Muscle of arm (tissue), 12 donors: ENCODE data around the gene PLXNA3. TPM values are rescaled to one million over a fixed set of nuclear protein-coding genes. Genes with fewer than 3 reads are reported as not detected.
A peak's percentile ranks its signal among the peaks of the same experiment; 100 is the strongest.

Source experiments
- DNase-seq: peaks from one replicate; pipeline ENCODE4 v3.0.0-alpha.2; 2013
- polyA plus RNA-seq, 12 donors: library from polyadenylated mRNA; unstranded; fragments of 120-200 nt; gene quantifications; one replicate each; pipeline ENCODE4 v1.2.1, GENCODE V29; 2013; ENCODE audit not compliant: insufficient read length in 12 of 12

PLXNA3 gene
- polyA plus RNA-seq, 12 donors: 6.7 to 67.7 (median 38.3) TPM; not detected in 1

DNA sequence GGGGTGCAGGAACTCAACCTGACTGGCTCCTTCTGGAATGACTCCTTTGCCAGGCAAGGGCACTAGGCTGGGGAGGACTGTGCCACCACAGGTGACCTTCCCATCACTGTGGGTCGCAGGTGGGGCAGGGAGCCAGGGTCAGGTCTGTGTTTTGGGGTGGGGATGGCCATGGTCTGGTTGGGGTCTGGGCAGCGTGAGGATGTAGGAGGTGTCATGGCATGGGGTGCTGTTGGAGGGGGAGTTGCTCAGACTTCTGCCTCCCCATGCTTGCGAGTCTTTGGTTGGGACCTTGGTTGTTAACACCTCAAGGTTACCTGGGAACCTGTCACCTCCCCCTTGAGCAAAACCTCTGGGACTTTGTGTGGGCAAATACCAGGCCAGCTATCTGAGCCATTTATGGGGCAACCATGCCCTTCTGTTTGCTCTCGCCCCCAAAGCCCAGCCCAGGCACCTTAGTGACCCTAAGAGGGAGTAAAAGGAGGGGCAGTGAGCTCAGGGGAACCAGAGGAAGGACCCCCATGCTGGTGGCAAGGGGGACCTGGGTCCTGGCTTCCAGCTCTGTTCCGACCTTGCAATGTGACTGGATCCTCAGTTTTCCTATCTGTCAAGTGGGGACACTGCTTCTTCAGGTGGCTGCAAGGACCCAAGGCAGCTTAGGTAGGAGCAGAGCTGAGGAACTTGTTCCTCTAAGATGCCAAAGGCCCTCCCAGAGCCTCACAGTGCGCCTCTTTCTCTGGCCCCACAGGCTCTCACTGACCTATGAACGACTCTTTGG is 23.5 kb upstream of the PLXNA3 start:
- no peak for DNase-seq

DNA sequence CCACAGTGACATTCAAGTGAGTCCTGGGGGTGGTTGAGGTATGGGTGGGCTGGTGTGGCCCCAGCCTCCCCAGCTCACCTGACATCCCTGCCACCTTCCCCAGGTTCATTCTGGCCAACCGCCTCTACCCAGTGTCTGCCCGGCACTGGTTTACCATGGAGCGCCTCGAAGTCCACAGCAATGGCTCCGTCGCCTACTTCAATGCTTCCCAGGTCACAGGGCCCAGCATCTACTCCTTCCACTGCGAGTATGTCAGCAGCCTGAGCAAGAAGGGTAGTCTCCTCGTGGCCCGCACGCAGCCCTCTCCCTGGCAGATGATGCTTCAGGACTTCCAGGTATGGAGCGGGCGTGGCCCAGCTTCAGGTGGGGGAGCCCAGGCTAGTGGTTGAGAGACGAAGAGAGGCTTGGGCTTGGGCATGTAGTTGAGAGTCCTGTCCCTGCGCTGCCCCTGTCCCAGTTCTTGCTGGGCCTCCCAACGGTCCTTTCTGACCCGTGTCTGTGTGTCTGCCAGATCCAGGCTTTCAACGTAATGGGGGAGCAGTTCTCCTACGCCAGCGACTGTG is 22.8 kb upstream of the PLXNA3 start:
- DNase-seq: no peak

- no peak for DNase-seq
Observed at GRCh38 chrX:154436374-154436982, 21.6 kb upstream of the PLXNA3 start.

GRCh38 chrX:154436983-154437752 is 20.9 kb upstream of the PLXNA3 start, which contains the start of gene GDI1:
GDI1 (plus strand) TSS chrX:154437154; CDS start chrX:154437255, 101 bp downstream.
- no peak for DNase-seq

DNA sequence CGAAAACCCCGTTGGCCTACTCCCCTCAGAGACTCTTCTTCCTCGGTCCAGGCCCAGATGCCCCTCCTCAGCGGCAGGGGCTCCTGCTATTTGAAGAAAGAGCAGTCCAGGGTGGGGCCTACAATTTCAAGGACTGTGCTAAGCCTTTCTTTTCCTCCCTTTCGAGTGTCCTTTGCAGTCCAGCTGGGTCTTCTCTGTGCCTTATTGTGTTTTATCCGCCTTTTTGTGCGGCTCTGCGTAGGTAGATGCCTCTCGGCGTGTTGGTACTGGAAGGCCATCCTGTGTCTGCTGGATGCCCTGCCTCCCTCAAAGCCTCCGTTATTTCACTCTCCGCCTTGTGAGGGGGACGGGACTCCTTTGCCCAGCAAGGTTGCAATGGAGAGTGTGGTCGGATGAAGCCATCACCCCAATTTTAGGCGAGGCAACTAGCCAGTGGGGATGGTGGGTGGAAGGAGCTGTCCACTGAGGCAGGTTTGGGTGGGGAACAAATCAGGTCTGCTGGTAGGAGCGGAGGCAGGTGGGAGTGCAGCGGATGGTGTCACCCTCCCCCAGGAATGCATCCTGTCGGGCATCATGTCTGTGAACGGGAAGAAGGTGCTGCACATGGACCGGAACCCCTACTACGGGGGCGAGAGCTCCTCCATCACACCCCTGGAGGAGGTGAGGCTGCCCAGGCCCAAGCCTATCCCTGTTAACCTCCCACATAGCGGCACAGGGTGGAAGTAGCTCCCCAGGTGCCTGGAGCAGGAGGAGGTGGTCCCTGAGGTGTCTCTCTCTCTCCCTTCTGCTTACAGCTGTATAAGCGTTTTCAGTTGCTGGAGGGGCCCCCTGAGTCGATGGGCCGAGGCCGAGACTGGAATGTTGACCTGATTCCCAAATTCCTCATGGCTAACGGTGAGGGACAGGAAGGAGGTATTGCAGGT is 19.8 kb upstream of the PLXNA3 start:
- DNase-seq: no peak

GRCh38 chrX:154439841-154440240 is 18.2 kb upstream of the PLXNA3 start:
- DNase-seq: no peak

- no peak for DNase-seq
Observed at GRCh38 chrX:154440623-154441357, 17.3 kb upstream of the PLXNA3 start.

DNA sequence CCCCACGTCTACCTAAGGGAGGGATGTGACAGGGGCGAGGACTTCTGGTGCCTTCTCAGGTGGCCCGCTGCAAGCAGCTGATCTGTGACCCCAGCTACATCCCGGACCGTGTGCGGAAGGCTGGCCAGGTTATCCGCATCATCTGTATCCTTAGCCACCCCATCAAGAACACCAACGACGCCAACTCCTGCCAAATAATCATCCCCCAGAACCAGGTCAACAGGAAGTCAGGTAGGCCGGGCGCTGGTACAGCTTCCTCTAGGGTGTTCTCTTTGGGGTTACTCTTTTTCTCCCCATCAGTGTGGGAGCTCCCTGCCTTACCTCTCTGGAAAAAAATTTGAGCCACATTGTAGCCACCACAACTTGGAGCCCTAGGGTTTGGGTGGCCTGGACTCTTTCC is 16.5 kb upstream of the PLXNA3 start:
- DNase-seq: no peak

DNA sequence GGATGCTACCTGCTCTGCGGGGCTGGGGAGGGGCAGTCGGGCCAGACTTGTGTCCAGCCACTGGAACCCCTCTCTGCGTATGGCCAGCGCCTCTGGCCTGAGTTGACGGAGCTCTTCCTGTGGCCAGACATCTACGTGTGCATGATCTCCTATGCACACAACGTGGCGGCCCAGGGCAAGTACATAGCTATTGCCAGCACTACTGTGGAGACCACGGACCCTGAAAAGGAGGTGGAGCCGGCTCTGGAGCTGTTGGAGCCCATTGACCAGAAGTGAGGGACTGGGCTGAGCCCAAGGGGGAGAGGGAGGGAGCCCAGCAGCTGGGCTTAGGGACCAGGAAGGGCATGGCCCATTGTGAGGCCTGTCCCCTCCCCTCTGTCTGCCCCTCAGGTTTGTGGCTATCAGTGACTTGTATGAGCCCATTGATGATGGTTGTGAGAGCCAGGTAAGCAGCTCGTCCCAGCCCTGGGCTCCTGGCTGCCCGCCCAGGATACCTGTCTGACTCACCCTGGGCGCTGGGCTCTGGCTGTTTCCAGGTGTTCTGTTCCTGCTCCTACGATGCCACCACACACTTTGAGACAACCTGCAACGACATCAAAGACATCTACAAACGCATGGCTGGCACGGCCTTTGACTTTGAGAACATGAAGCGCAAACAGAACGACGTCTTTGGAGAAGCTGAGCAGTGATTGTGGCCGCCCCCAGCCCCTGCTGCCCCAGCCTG is 15.9 kb upstream of the PLXNA3 start:
- no peak for DNase-seq

DNA sequence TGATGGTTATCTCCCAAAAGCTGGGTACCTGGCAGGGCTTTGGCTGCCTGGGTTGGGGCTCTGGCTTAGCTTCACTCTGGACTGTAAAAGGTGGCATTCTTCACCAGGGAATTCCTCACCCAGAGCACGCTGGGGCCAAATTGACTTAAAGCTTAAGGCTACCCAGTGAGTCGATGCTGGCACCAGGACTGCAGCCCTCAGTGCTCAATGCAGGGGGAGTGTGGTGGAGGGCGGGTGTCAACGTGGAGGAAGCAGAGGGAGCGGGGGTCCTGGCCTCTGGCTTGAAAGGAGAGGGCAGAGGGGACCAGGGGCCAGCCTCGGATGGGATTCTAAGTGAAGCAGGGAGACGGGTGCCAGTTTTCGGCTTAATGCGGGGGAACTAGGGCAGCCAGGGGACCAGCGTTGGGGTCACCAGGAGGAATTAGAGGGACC is 14.6 kb upstream of the PLXNA3 start:
- no peak for DNase-seq

GRCh38 chrX:154443992-154444754 is 13.9 kb upstream of the PLXNA3 start, which contains the start of gene FAM50A:
FAM50A (plus strand) TSS chrX:154444141; CDS start chrX:154444236, 95 bp downstream.
- DNase-seq: peak; percentile 57

GRCh38 chrX:154444755-154445246 is 13.3 kb upstream of the PLXNA3 start:
- no peak for DNase-seq

DNA sequence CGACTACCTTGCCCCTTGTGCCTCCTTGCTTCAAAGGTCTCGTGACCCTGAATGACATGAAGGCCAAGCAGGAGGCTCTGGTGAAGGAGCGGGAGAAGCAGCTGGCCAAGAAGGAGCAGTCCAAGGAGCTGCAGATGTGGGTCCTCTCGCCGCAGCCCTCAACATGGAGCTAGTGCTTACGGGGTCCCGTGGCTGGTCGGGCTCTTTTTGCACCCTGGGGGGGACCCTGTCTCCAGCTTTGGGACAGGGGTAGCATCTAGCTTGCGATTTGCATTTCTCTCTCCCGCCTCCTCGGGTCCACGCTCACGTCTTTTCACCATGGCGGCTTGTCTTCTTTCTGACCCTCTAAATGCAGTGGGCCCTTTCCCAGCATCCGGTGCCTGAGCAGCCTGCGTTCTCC is 12.3 kb upstream of the PLXNA3 start:
- no peak for DNase-seq

DNA sequence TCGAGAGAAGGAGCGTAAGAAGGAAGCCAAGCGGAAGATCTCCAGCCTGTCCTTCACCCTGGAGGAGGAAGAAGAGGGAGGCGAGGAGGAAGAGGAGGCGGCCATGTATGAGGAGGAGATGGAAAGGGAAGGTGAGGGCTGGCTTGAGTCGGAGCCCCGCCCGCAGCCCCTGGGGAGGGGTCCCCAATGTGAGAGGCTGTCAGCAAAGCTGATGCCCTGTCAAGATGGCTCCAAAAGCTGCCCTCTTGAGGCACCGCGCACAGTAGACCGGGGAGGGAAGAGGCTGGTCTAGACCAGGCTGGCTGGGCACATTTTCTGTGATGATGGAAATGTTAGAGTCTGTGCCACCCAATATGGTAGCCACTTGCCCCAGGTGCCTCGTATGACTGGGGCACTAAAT is 11.7 kb upstream of the PLXNA3 start:
- no peak for DNase-seq

DNA sequence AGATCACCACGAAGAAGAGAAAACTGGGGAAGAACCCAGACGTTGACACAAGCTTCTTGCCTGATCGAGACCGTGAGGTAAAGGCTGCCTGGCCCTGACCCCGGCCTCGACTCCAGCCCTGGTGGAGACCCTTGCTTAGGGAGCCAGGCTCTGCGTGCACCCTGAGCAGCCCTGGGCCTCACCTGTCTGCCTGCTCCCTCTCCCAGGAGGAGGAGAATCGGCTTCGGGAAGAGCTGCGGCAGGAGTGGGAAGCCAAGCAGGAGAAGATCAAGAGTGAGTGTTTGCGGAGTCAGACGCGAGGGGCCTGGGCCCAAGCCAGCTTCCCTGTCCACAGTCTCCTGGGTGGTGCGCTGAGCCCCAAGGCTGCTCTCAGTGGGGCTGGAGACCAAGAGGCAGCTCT is 9.6 kb upstream of the PLXNA3 start:
- DNase-seq: no peak

DNA sequence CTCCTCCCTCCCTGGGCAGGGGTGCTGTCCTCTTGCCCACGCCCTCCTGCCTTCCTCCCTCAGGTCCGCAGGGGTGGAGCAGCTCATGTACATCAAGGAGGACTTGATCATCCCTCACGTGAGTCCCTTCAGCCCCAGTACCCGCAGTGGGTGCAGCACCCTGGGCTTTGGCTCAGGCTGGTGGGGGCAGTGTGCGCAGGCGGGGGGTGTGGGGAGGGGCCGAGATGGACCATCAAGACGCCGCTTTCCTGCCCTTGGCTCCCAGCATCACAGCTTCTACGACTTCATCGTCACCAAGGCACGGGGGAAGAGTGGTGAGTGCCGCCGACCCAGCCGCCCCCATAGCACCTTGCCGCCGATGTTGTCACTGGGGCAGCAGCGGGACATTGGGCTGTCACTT is 8.5 kb upstream of the PLXNA3 start:
- DNase-seq: no peak

DNA sequence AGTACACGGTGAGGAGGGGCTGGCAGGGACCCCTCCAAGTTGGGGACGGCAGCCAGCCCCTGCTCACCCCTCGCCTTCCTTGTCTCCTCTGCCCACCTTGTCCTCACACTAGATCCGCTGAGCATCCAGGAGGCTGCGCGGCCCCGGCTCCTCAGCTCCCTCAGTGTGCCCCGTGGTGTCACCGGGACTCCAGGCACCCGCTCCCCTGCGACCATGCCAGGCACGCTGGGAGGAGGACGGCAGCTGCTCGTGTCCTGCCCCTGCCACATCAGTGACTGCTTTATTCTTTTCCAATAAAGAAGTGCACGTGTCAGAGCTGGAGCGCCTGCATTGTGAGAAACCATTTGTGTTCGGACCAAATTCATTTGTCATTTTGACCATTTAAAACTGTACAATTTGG is 7.8 kb upstream of the PLXNA3 start:
- no peak for DNase-seq

- no peak for DNase-seq
Observed at GRCh38 chrX:154452823-154453222, 5.3 kb upstream of the PLXNA3 start.
